Medulla oblongata (tissue), 1 donor: ENCODE results near the gene NCKAP5L.
A peak's percentile ranks its signal among the peaks of the same experiment; 100 is the strongest.
"Not testable (repeated sequence)": the region's sequence is repeated elsewhere in the genome, so short reads cannot be mapped to it uniquely, and the experiment has no call there.

Source experiments
- DNase-seq: peaks from one replicate; pipeline ENCODE4 v3.0.0-alpha.2; 2015; ENCODE audit errors: extremely low spot score

Gene NCKAP5L

GRCh38 chr12:49828133-49829091 lies at the start of gene NCKAP5L:
Gene NCKAP5L, minus strand, starts transcription at chr12:49828413. Its CDS starts 24,369 bp downstream, at chr12:49804044.
- peak; percentile 96 for DNase-seq

- DNase-seq, result no peak
Observed at GRCh38 chr12:49877066-49877465, 48.9 kb upstream of the NCKAP5L start.

GRCh38 chr12:49876070-49876469 lies 47.9 kb upstream of the NCKAP5L start:
- no peak for DNase-seq

GRCh38 chr12:49875115-49875720 lies 47.0 kb upstream of the NCKAP5L start:
- DNase-seq, result no peak

- peak; percentile 78 for DNase-seq
Observed at GRCh38 chr12:49874142-49874897, 46.1 kb upstream of the NCKAP5L start.

- DNase-seq, result peak; percentile 39
Observed at GRCh38 chr12:49873361-49873934, 45.2 kb upstream of the NCKAP5L start.

- peak; percentile 28 for DNase-seq
Observed at GRCh38 chr12:49872781-49873181, 44.6 kb upstream of the NCKAP5L start.

- DNase-seq, result no peak
Observed at GRCh38 chr12:49872381-49872780, 44.2 kb upstream of the NCKAP5L start.

- not testable (repeated sequence) for DNase-seq
Observed at GRCh38 chr12:49871811-49872251, 43.6 kb upstream of the NCKAP5L start.

- no peak for DNase-seq
Observed at GRCh38 chr12:49871263-49871561, 43.0 kb upstream of the NCKAP5L start.

- DNase-seq, result no peak
Observed at GRCh38 chr12:49870501-49871262, 42.5 kb upstream of the NCKAP5L start.

GRCh38 chr12:49869816-49870500 lies 41.7 kb upstream of the NCKAP5L start:
- DNase-seq, result no peak

- peak; percentile 59 for DNase-seq
Observed at GRCh38 chr12:49868952-49869815, 41.0 kb upstream of the NCKAP5L start.

GRCh38 chr12:49868449-49868848 lies 40.2 kb upstream of the NCKAP5L start:
- DNase-seq, result no peak

GRCh38 chr12:49867570-49868341 lies 39.5 kb upstream of the NCKAP5L start:
- no peak for DNase-seq

GRCh38 chr12:49866859-49867569 lies 38.8 kb upstream of the NCKAP5L start:
- peak; percentile 74 for DNase-seq

- DNase-seq, result no peak
Observed at GRCh38 chr12:49865782-49866135, 37.5 kb upstream of the NCKAP5L start.

- no peak for DNase-seq
Observed at GRCh38 chr12:49865109-49865781, 37.0 kb upstream of the NCKAP5L start.
